Right lobe of liver (tissue), 4 donors: ENCODE results near the gene MAP4K3.

Experiments
- POLR2A ChIP-seq: fragments of 450-650 bp; IDR thresholded peaks from one replicate; pipeline ENCODE4 v1.6.1; 2017; ENCODE audit warnings: antibody characterized with exemption, mild to moderate bottlenecking
- TF ChIP-seq, protein P1 (sequence below), 4 donors: fragments of 200-600 bp in 3 of 4; fragments of 450-650 bp in 1 of 4; IDR thresholded peaks; one replicate each; pipeline versions ENCODE4 v1.5.1 to v1.8.0; 2016 to 2022; ENCODE audit warnings: antibody characterized with exemption in 4 of 4, mild to moderate bottlenecking in 2 of 4
- donor health status: DM: no; HTN: no; CAD: no.
- donor health status: DM: no; HTN: no; CAD: no.
- donor health status: DM: no; HTN: yes; CAD: no.

GRCh38 chr2:39326644-39327043 is 110.4 kb downstream of the MAP4K3 start:
- TF ChIP-seq, protein P1, sequence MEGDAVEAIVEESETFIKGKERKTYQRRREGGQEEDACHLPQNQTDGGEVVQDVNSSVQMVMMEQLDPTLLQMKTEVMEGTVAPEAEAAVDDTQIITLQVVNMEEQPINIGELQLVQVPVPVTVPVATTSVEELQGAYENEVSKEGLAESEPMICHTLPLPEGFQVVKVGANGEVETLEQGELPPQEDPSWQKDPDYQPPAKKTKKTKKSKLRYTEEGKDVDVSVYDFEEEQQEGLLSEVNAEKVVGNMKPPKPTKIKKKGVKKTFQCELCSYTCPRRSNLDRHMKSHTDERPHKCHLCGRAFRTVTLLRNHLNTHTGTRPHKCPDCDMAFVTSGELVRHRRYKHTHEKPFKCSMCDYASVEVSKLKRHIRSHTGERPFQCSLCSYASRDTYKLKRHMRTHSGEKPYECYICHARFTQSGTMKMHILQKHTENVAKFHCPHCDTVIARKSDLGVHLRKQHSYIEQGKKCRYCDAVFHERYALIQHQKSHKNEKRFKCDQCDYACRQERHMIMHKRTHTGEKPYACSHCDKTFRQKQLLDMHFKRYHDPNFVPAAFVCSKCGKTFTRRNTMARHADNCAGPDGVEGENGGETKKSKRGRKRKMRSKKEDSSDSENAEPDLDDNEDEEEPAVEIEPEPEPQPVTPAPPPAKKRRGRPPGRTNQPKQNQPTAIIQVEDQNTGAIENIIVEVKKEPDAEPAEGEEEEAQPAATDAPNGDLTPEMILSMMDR (IDR thresholded peaks at IDR 0.05): no peak
- TF ChIP-seq POLR2A: no peak
